ENCODE measurements around the gene SMYD3.

The SMYD3 gene

GRCh38 chr1:246295340-246295739 is 211.7 kb downstream of the SMYD3 start:
- Histone ChIP-seq H3K4me1 (ENCODE audit: control insufficient read depth, insufficient read depth, low read length, poor library complexity, severe bottlenecking) (peaks cover 10% of the 10 kb centered on the region), H3K9me3 (ENCODE audit: control insufficient read depth, low read length) (no peaks in the 10 kb centered on the region), H3K27ac (ENCODE audit: low read depth, low read length, severe bottlenecking) (no peak overlapping the region), H3K36me3 (ENCODE audit: control insufficient read depth, insufficient read depth, low read length) (no peaks in the 10 kb centered on the region), H3K4me3 (ENCODE audit: extremely low read depth, insufficient read depth, low read length, poor library complexity, severe bottlenecking) (no peak overlapping the region)
- WGBS, 2 experiments (ENCODE audit: insufficient coverage in 2 of 2), result 100% methylated on average over 1 to 2 of the region's 2 CpGs

DNA sequence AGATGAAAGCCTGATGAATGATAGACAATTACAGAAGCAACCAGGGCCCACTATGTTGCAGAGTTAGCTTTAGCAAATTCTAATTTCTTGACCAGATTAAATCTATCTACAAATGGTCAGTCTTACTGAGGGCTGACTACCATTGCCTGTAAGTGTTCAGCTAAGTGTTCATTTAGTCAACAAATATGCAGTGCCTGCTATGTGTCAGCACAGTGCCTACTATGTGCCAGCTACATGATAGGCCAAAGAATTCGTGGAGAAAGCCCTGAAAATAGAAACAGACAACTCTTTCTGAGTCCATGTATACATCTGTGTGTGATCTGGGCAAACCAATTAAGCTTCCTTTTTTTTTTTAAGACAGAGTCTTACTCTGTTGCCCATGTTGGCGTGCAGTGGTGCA is 212.8 kb downstream of the SMYD3 start:
- WGBS, 2 experiments (ENCODE audit: insufficient coverage in 2 of 2), result 92 to 100% methylated on average over 1 to 2 of the region's 2 CpGs
- no peak overlapping the region for H3K27ac ChIP-seq (ENCODE audit: low read depth, low read length, severe bottlenecking)
- no peaks in the 10 kb centered on the region for H3K36me3 ChIP-seq (ENCODE audit: control insufficient read depth, insufficient read depth, low read length)
- no peak overlapping the region for H3K4me3 ChIP-seq (ENCODE audit: extremely low read depth, insufficient read depth, low read length, poor library complexity, severe bottlenecking)
- H3K9me3 ChIP-seq (ENCODE audit: control insufficient read depth, low read length), result no peaks in the 10 kb centered on the region
- peaks cover 10% of the 10 kb centered on the region for H3K4me1 ChIP-seq (ENCODE audit: control insufficient read depth, insufficient read depth, low read length, poor library complexity, severe bottlenecking)

- H3K4me3 ChIP-seq (ENCODE audit: extremely low read depth, insufficient read depth, low read length, poor library complexity, severe bottlenecking), result no peak overlapping the region
- no peaks in the 10 kb centered on the region for H3K36me3 ChIP-seq (ENCODE audit: control insufficient read depth, insufficient read depth, low read length)
- no peak overlapping the region for H3K27ac ChIP-seq (ENCODE audit: low read depth, low read length, severe bottlenecking)
- H3K4me1 ChIP-seq (ENCODE audit: control insufficient read depth, insufficient read depth, low read length, poor library complexity, severe bottlenecking), result peaks cover 10% of the 10 kb centered on the region
- 82 to 86% methylated on average over 6 to 8 of the region's 8 CpGs for WGBS, 2 experiments (ENCODE audit: insufficient coverage in 2 of 2)
- H3K9me3 ChIP-seq (ENCODE audit: control insufficient read depth, low read length), result no peaks in the 10 kb centered on the region
Measured at GRCh38 chr1:246293366-246294121, 213.5 kb downstream of the SMYD3 start.

DNA sequence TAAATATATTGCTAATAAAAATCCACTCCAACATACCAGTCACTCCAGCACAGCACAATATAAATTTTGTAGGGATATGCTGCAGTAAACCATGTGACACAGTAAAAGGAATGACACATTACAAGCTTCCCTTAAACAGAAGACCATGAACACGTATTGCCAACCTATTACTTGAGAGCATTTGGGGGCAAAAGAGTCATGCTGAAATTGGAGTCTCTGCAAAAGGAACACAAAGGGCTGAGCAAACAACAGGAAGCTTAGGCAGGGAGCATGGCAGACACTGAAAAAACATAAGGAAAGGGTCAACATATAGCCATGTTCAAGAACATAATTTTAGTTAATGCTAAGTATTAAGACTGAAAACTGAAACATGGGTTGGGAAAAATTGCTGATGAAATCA is 214.5 kb downstream of the SMYD3 start:
- no peaks in the 10 kb centered on the region for H3K9me3 ChIP-seq (ENCODE audit: control insufficient read depth, low read length)
- H3K4me1 ChIP-seq (ENCODE audit: control insufficient read depth, insufficient read depth, low read length, poor library complexity, severe bottlenecking), result peaks cover 10% of the 10 kb centered on the region
- WGBS, 2 experiments (ENCODE audit: insufficient coverage in 2 of 2), result 83% methylated on average over 1 of the region's 1 CpG; no CpG with 5 or more reads in 1 of the 2 experiments
- H3K36me3 ChIP-seq (ENCODE audit: control insufficient read depth, insufficient read depth, low read length), result no peaks in the 10 kb centered on the region
- no peak overlapping the region for H3K4me3 ChIP-seq (ENCODE audit: extremely low read depth, insufficient read depth, low read length, poor library complexity, severe bottlenecking)
- no peak overlapping the region for H3K27ac ChIP-seq (ENCODE audit: low read depth, low read length, severe bottlenecking)

DNA sequence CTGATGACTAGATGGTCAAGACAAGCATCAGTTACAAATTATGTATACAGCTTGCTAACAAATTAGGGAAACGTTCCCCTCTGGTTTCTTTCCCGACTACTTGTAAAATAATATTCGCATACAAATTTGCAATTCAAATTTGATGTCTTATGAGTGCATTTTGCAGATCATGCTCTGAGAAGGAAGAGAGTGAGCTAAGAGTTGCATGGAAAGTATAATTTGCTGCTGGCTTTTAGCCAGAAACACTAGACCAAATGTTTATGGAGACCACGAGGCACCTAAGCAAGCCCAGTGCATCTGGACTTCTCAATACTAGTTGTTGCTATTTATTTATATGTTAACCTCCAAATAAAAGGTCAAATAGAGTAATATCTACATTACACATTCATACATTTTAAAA is 216.0 kb downstream of the SMYD3 start:
- Histone ChIP-seq H3K9me3 (ENCODE audit: control insufficient read depth, low read length) (no peaks in the 10 kb centered on the region), H3K36me3 (ENCODE audit: control insufficient read depth, insufficient read depth, low read length) (no peaks in the 10 kb centered on the region)
- WGBS, 2 experiments (ENCODE audit: insufficient coverage in 2 of 2), result 50% methylated on average over 1 of the region's 4 CpGs; no CpG with 5 or more reads in 1 of the 2 experiments

GRCh38 chr1:246283771-246284410 is 223.2 kb downstream of the SMYD3 start:
- no peaks in the 10 kb centered on the region for H3K9me3 ChIP-seq (ENCODE audit: control insufficient read depth, low read length)
- no peak overlapping the region for H3K27ac ChIP-seq (ENCODE audit: low read depth, low read length, severe bottlenecking)
- H3K4me3 ChIP-seq (ENCODE audit: extremely low read depth, insufficient read depth, low read length, poor library complexity, severe bottlenecking), result no peak overlapping the region
- H3K4me1 ChIP-seq (ENCODE audit: control insufficient read depth, insufficient read depth, low read length, poor library complexity, severe bottlenecking), result no peaks in the 10 kb centered on the region
- 76 to 83% methylated on average over 7 of the region's 7 CpGs for WGBS, 2 experiments (ENCODE audit: insufficient coverage in 2 of 2)
- no peaks in the 10 kb centered on the region for H3K36me3 ChIP-seq (ENCODE audit: control insufficient read depth, insufficient read depth, low read length)

More for the DNA sequence above, 216.0 kb downstream of the SMYD3 start:
- Histone ChIP-seq H3K27ac (ENCODE audit: low read depth, low read length, severe bottlenecking) (no peak overlapping the region), H3K4me3 (ENCODE audit: extremely low read depth, insufficient read depth, low read length, poor library complexity, severe bottlenecking) (no peak overlapping the region), H3K4me1 (ENCODE audit: control insufficient read depth, insufficient read depth, low read length, poor library complexity, severe bottlenecking) (peaks cover 3% of the 10 kb centered on the region)

DNA sequence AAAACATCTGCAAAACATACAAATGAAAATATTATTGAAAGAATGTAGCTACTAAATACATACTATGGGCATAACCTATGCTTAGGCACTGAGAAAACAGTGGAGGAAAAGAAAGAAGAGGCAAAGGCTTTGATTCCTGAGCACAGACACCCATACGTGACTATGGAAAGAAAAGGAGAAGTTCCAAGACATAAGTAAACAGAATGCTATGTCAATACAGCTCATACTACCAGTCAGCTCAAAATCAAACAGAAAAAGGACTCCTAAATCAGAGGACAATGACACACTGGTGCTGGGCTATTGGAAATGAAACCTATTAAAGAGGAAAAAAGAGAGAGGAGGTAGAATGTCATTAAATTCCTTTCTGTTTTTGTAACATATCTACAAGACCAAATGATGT is 225.4 kb downstream of the SMYD3 start:
- WGBS, 2 experiments (ENCODE audit: insufficient coverage in 2 of 2), result no CpG with 5 or more reads among the region's 1 CpG
- no peak overlapping the region for H3K27ac ChIP-seq (ENCODE audit: low read depth, low read length, severe bottlenecking)

DNA sequence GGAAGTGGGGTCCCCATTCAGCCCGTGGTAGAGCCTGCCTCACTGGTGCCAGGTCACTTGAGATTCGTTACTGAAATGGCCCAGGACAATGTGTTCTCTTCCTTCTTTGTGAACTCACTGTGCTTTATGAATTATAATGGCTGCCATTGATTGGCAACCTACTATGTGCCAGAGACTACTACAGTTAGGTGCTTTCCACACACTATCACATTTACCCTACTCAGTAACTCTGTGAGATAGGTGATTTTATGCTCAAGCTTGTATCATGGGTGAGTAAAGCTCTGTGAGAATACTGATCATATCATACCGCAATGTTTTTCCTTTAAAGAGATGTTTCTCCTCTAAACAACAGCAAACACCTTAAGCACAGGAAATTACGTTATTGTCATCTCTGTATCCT is 225.9 kb downstream of the SMYD3 start:
- H3K9me3 ChIP-seq (ENCODE audit: control insufficient read depth, low read length), result no peaks in the 10 kb centered on the region
- H3K4me1 ChIP-seq (ENCODE audit: control insufficient read depth, insufficient read depth, low read length, poor library complexity, severe bottlenecking), result no peaks in the 10 kb centered on the region
- WGBS, 2 experiments (ENCODE audit: insufficient coverage in 2 of 2), result 82% methylated on average over 2 of the region's 4 CpGs; no CpG with 5 or more reads in 1 of the 2 experiments
- H3K36me3 ChIP-seq (ENCODE audit: control insufficient read depth, insufficient read depth, low read length), result no peaks in the 10 kb centered on the region
- no peak overlapping the region for H3K4me3 ChIP-seq (ENCODE audit: extremely low read depth, insufficient read depth, low read length, poor library complexity, severe bottlenecking)
- no peak overlapping the region for H3K27ac ChIP-seq (ENCODE audit: low read depth, low read length, severe bottlenecking)

More for the DNA sequence above, 225.4 kb downstream of the SMYD3 start:
- no peaks in the 10 kb centered on the region for H3K9me3 ChIP-seq (ENCODE audit: control insufficient read depth, low read length)
- no peaks in the 10 kb centered on the region for H3K36me3 ChIP-seq (ENCODE audit: control insufficient read depth, insufficient read depth, low read length)
- no peaks in the 10 kb centered on the region for H3K4me1 ChIP-seq (ENCODE audit: control insufficient read depth, insufficient read depth, low read length, poor library complexity, severe bottlenecking)
- no peak overlapping the region for H3K4me3 ChIP-seq (ENCODE audit: extremely low read depth, insufficient read depth, low read length, poor library complexity, severe bottlenecking)

- Histone ChIP-seq H3K36me3 (ENCODE audit: control insufficient read depth, insufficient read depth, low read length) (no peaks in the 10 kb centered on the region), H3K9me3 (ENCODE audit: control insufficient read depth, low read length) (no peaks in the 10 kb centered on the region), H3K4me3 (ENCODE audit: extremely low read depth, insufficient read depth, low read length, poor library complexity, severe bottlenecking) (no peak overlapping the region), H3K27ac (ENCODE audit: low read depth, low read length, severe bottlenecking) (no peak overlapping the region), H3K4me1 (ENCODE audit: control insufficient read depth, insufficient read depth, low read length, poor library complexity, severe bottlenecking) (no peaks in the 10 kb centered on the region)
- WGBS, 2 experiments (ENCODE audit: insufficient coverage in 2 of 2), result 94% methylated on average over 2 of the region's 3 CpGs; no CpG with 5 or more reads in 1 of the 2 experiments
Measured at GRCh38 chr1:246280551-246280950, 226.5 kb downstream of the SMYD3 start.

GRCh38 chr1:246279402-246279801 is 227.7 kb downstream of the SMYD3 start:
- H3K9me3 ChIP-seq (ENCODE audit: control insufficient read depth, low read length), result no peaks in the 10 kb centered on the region
- no peaks in the 10 kb centered on the region for H3K4me1 ChIP-seq (ENCODE audit: control insufficient read depth, insufficient read depth, low read length, poor library complexity, severe bottlenecking)
- WGBS, 2 experiments (ENCODE audit: insufficient coverage in 2 of 2), result 60% methylated on average over 1 of the region's 5 CpGs; no CpG with 5 or more reads in 1 of the 2 experiments
- H3K27ac ChIP-seq (ENCODE audit: low read depth, low read length, severe bottlenecking), result no peak overlapping the region
- H3K36me3 ChIP-seq (ENCODE audit: control insufficient read depth, insufficient read depth, low read length), result no peaks in the 10 kb centered on the region
- H3K4me3 ChIP-seq (ENCODE audit: extremely low read depth, insufficient read depth, low read length, poor library complexity, severe bottlenecking), result no peak overlapping the region

DNA sequence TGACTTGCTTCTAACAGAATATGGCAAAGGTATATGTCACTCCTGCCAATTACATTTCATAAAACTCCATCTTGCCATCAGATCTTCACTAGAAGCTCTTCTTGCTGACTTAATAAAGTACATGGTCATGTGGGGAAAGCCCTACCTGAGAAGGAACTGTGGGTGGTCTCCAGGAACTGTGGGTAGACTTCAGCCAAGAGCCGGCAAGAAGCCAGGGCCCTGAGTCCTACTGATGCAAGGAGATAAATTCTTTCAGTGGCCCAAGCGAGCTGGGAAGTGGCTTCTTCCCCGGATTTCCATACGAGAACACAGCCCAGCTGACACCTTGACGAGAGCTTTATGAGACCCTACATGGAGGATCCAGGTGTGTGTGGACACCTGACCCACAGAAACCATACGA is 228.7 kb downstream of the SMYD3 start:
- Histone ChIP-seq H3K4me3 (ENCODE audit: extremely low read depth, insufficient read depth, low read length, poor library complexity, severe bottlenecking) (no peak overlapping the region), H3K36me3 (ENCODE audit: control insufficient read depth, insufficient read depth, low read length) (no peaks in the 10 kb centered on the region), H3K4me1 (ENCODE audit: control insufficient read depth, insufficient read depth, low read length, poor library complexity, severe bottlenecking) (no peaks in the 10 kb centered on the region), H3K27ac (ENCODE audit: low read depth, low read length, severe bottlenecking) (no peak overlapping the region), H3K9me3 (ENCODE audit: control insufficient read depth, low read length) (no peaks in the 10 kb centered on the region)
- WGBS, 2 experiments (ENCODE audit: insufficient coverage in 2 of 2), result 93 to 98% methylated on average over 4 to 5 of the region's 6 CpGs

Measured in mesodermal cell (in vitro differentiated cells).